ENCODE measurements around the gene POMC.
"Not testable (repeated sequence)": the region's sequence is repeated elsewhere in the genome, so short reads cannot be mapped to it uniquely, and the experiment has no call there.

Gene POMC

DNA sequence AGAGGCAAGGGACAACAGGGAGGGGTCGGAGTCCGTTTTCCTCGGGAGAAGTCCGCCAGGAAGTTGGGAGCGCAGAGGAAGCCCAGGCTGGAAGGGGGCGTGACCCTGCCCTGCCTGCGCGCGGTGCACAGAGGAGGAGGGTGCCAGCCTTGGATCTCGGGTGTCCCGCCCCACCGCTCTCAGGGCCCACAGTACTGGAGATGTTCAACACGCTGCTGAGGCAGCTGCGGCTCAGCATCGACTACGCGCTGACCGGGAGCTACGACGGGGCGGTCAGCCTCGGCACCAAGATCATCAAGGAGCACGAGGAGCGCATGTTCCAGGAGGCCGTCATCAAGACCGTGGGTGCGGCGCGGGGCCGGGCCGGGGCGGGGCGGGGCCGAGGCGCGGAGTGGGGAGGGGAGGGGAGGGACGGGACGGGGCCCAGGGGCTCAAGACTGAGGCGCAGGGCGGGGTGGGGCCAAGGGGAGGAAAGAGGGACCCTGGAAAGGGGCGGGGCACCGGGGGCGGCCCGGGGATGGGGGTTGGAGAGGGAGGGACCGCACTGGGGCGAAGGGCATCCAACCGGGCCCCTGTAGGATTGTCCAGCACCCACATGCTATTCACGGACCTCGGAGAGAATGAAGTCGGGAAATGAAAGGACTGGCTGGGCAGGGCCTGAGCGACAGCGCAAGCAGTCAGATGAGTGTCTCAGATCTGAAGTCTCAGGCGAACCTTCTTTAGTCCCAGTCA is 36.6 kb downstream of the POMC start:
- DNase-seq, result no peak

DNA sequence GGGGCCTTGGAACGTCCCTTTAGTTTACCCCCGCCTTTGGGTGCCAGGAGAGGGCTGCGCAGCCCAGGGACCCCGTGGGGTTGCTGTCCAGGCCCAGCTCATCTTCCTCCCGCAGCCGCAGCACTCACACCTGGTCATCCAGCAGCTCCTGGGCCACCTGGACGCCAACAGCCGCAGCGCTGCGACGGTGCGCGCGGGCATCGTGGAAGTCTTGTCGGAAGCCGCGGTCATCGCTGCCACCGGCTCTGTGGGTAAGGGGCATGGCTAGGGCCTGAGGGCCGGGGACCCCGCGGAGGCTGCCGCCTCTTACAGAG is 37.2 kb downstream of the POMC start:
- no peak for DNase-seq

- no peak for DNase-seq
Measured at GRCh38 chr2:25129901-25130520, 38.4 kb downstream of the POMC start.

GRCh38 chr2:25127646-25128045 is 40.7 kb downstream of the POMC start:
- no peak for DNase-seq

GRCh38 chr2:25127071-25127470 is 41.3 kb downstream of the POMC start:
- not testable (repeated sequence) for DNase-seq

DNA sequence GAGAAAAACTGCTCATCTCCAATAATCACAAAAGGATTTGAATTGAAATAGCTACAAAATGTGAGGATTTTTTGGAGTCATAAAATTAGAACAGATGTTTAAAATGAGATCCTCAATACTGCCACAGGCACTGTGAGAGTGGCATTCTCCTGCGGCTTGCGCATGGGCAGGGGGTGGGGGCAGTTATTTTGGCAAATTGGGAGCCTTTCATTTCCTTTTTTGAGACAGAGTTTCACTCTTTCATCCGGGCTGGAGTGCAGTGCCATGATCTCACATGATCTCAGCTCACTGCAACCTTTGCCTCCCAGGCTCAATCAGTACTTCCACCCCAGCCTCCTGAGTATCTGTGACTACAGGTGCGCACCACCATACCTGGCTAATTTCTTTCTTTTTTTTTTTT is 42.4 kb downstream of the POMC start:
- no peak for DNase-seq

DNA sequence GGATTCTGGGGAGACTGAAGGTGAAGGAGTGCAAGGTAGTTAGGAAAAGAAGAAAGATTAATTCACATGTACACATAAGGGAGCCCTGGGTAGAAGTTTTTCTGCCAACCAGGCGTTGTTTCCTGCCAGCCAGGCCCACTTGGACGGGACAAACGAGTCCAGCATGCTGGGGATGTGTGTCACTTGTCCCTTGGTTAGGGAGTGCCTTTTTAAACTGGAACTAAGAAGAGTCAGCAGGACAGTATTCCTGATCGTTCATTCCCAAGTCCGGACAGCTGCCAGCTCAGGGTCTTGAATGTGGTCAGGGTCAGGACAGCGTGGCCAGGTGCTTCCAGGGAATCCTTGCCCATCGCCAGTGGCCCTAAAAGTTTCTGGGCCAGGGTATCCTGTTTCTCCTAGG is 43.2 kb downstream of the POMC start:
- DNase-seq, result no peak

DNA sequence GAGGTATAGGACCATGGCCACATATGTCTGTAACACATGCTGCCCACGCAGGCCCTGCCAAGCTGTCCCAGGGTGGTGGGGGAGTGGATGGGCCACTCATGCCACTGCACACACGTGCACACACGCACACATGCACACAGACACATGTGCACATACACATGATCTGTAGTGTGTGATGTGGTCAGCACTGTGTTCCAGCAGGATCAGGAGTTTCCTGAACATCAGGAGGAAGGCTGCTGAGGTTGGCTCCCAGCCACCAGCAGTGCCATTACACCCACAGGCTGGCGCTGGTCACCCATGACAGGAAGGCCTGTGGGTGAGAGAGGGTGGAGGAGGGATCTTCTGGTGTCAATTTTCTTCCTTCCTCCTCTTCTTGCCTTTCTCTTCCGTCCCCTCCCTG is 44.7 kb downstream of the POMC start:
- peak; percentile 16 for DNase-seq

- no peak for DNase-seq
Measured at GRCh38 chr2:25122367-25122766, 46.0 kb downstream of the POMC start.

DNA sequence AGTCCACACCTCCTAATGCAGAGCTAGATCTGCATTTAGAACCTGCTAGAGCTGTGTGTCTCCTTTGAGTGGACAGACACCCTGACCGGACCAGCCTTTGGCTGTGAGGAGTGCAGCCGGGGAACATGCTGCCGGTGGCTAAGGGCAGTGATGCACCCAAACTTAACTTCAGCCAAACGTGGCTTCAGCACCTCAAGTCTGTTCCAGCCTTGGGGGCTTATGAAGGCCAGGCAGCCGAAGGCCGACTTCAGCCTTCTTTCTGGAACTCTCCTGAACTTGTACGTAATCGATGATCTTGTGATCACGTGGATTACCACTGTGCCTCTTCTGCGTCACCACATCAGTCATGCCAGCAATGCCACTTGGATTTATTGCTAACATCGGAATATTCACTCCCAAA is 49.1 kb downstream of the POMC start:
- no peak for DNase-seq

- no peak for DNase-seq
Measured at GRCh38 chr2:25116956-25117355, 51.4 kb downstream of the POMC start.

GRCh38 chr2:25115902-25116301 is 52.5 kb downstream of the POMC start:
- DNase-seq, result no peak

DNA sequence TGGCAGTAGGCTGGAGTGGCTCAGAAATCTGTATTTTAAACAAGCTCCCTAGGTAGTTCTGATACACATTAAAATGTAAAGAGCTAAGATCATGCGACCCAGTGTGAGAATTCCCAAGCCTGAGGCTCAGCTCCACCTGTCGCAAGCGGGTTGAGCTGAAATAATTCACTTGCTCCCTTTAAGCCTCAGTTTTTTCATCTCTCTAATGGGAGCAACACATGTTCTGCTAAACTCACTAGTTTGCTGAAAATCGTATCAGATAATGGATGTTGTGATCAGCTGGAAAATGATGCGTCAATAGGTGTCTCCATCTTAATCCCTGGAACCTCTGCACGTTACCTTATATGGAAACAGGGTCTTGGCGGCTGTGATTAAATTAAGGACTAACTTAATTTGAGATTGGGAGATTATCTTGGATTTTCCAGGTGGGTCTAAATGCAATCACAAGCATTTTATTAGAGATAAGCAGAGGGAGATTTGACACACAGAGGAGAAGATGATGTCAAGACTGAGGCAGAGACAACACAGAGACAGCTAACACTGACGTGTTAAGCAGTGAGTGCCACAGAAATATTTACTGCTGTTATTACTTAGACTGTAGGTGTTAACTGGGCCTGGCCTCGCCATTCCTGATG is 53.0 kb downstream of the POMC start:
- DNase-seq, result no peak

GRCh38 chr2:25112113-25112512 is 56.3 kb downstream of the POMC start:
- DNase-seq, result no peak
